GM21423 (cell line): ENCODE results near the gene OR2H2.

Source experiments
- ATAC-seq: cut with Tn5 transposase; IDR thresholded peaks from one replicate; pipeline ENCODE4 v1.9.1; 2021; ENCODE audit warnings: mild to moderate bottlenecking, moderate library complexity; ENCODE audit not compliant: unreplicated experiment

OR2H2 gene

GRCh38 chr6:29628419-29629281 lies 43.7 kb downstream of the OR2H2 start:
- ATAC-seq = no peak

- no peak for ATAC-seq
Observed at GRCh38 chr6:29629571-29629970, 44.6 kb downstream of the OR2H2 start.

- no peak for ATAC-seq
Observed at GRCh38 chr6:29630315-29630714, 45.4 kb downstream of the OR2H2 start.

GRCh38 chr6:29631209-29631810 lies 46.4 kb downstream of the OR2H2 start:
- no peak for ATAC-seq

- ATAC-seq = no peak
Observed at GRCh38 chr6:29631860-29632731, 47.2 kb downstream of the OR2H2 start.

GRCh38 chr6:29632789-29633533 lies 48.0 kb downstream of the OR2H2 start, which contains the start of gene GABBR1:
Gene GABBR1 (minus strand): TSS chr6:29633183. CDS start chr6:29632385, 798 bp downstream.
- ATAC-seq = peak; percentile 74

- ATAC-seq = no peak
Observed at GRCh38 chr6:29633534-29633905, 48.6 kb downstream of the OR2H2 start.

GRCh38 chr6:29637247-29637646 lies 52.3 kb downstream of the OR2H2 start:
- ATAC-seq = no peak
